WTC11 (cell line): Measurements from ENCODE around the gene ADCYAP1. TPM values are rescaled to one million over a fixed set of nuclear protein-coding genes. Genes with fewer than 3 reads are reported as not detected.

Experiments used
- ATAC-seq: fragments of 200-7000 bp; cut with Tn5 transposase; 2 replicates; pipeline ENCODE4 v1.10.0; 2021; ENCODE audit warnings: mild to moderate bottlenecking, moderate library complexity
- CTCF ChIA-PET: fragments of 300-600 bp; sonication (Branson Sonifier 250); formaldehyde crosslinking; loops from one replicate; lab custom pipeline; 2021; ENCODE audit warnings: antibody characterized with exemption; lab: Charles Lee
- POLR2A ChIA-PET: fragments of 350-600 bp; sonication (Branson Sonifier 250); formaldehyde crosslinking; loops from one replicate; lab custom pipeline; 2021; ENCODE audit warnings: antibody characterized with exemption; lab: Charles Lee
- DNase-seq: peaks from one replicate; pipeline ENCODE4 v3.0.0; 2021; ENCODE audit warnings: low spot score
- H3K27ac Mint-ChIP-seq: 2 replicates; pipeline ENCODE4 v1.8.0; 2021; ENCODE audit warnings: mixed read lengths
- H3K27me3 Mint-ChIP-seq: 2 replicates; pipeline ENCODE4 v1.8.0; 2021; ENCODE audit warnings: low read depth, mild to moderate bottlenecking, moderate library complexity, mixed read lengths
- H3K36me3 Mint-ChIP-seq: 2 replicates; pipeline ENCODE4 v1.8.0; 2021; ENCODE audit warnings: mixed read lengths
- H3K4me1 Mint-ChIP-seq: 2 replicates; pipeline ENCODE4 v1.8.0; 2022; ENCODE audit warnings: mixed read lengths
- H3K4me3 Mint-ChIP-seq: 2 replicates; pipeline ENCODE4 v1.8.0; 2021; ENCODE audit warnings: mild to moderate bottlenecking, moderate library complexity, mixed read lengths
- H3K9me3 Mint-ChIP-seq: 2 replicates; pipeline ENCODE4 v1.8.0; 2021; ENCODE audit warnings: mixed read lengths
- GTF2I ChIP-seq: fragments of 250-450 bp; sonication (Bioruptor Pico); conservative IDR thresholded peaks from 2 replicates; pipeline ENCODE4 v1.4.0; 2021; ENCODE audit warnings: mild to moderate bottlenecking
- JAZF1 ChIP-seq: fragments of 250-450 bp; sonication (Bioruptor Pico); IDR thresholded peaks from 2 replicates; pipeline ENCODE4 v1.9.0; 2021; ENCODE audit warnings: moderate library complexity, mild to moderate bottlenecking, inconsistent platforms
- JUN ChIP-seq: sonication (generic); formaldehyde crosslinking; IDR thresholded peaks from 2 replicates; pipeline ENCODE4 v1.8.0; 2023; ENCODE audit warnings: mild to moderate bottlenecking, missing genetic modification reagents
- ZNF138 ChIP-seq: sonication (generic); formaldehyde crosslinking; conservative IDR thresholded peaks from 2 replicates; pipeline ENCODE4 v1.8.1; 2022; ENCODE audit warnings: mild to moderate bottlenecking, moderate library complexity, missing genetic modification reagents
- ZNF416 ChIP-seq: fragments of 250-450 bp; sonication (Bioruptor Pico); IDR thresholded peaks from 2 replicates; pipeline ENCODE4 v1.9.0; 2021; ENCODE audit warnings: mild to moderate bottlenecking, inconsistent platforms
- total RNA-seq: library from RNA; stranded (reverse); gene quantifications from 3 replicates; pipeline ENCODE4 v1.2.3, GENCODE V29; 2021
- TF ChIP-seq, protein P1 (sequence below): sonication (generic); formaldehyde crosslinking; IDR thresholded peaks from 2 replicates; pipeline ENCODE4 v1.8.1; 2022; ENCODE audit warnings: low read depth, missing genetic modification reagents, borderline replicate concordance
- TF ChIP-seq, protein P2 (sequence below): sonication (generic); formaldehyde crosslinking; IDR thresholded peaks from 2 replicates; pipeline ENCODE4 v1.8.1; 2022; ENCODE audit warnings: missing genetic modification reagents, borderline replicate concordance
- TF ChIP-seq, protein P3 (sequence below): fragments of 200-600 bp; IDR thresholded peaks from 2 replicates; pipeline ENCODE4 v1.8.0; 2022; ENCODE audit warnings: antibody characterized with exemption
- TF ChIP-seq, protein P4 (sequence below): sonication (generic); formaldehyde crosslinking; IDR thresholded peaks from 2 replicates; pipeline ENCODE4 v1.8.1; 2022; ENCODE audit warnings: mild to moderate bottlenecking, moderate library complexity, missing genetic modification reagents
- TF ChIP-seq, protein P5 (sequence below): sonication (generic); formaldehyde crosslinking; IDR thresholded peaks from 2 replicates; pipeline ENCODE4 v1.8.1; 2023; ENCODE audit warnings: mild to moderate bottlenecking, moderate library complexity, missing genetic modification reagents
- TF ChIP-seq, protein P6 (sequence below): sonication (generic); formaldehyde crosslinking; IDR thresholded peaks from 2 replicates; pipeline ENCODE4 v1.8.1; 2023; ENCODE audit warnings: mild to moderate bottlenecking, missing genetic modification reagents, moderate library complexity

ADCYAP1 gene
- total RNA-seq, 1 experiment from 2014 or later, result not detected

DNA sequence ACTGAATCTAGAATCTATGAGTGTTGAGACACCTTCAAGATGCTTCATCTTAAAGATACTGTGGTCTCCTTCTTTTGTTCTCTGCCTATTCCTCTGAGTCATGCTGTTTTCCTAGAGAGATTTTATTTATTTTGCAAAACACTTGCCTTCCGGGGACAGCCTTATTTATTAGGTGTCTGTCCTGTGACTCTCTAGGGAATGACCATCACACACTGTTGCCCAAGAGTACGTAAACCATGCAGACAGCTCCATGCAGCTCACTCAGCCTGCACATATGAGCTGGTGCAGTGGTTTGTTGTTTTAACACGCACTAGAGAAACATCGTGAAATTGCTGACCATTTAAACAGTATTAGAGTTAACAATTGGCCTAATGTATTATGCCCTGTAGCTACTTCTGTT is 12.4 kb upstream of the ADCYAP1 start (continued):
- TF ChIP-seq, protein P1, sequence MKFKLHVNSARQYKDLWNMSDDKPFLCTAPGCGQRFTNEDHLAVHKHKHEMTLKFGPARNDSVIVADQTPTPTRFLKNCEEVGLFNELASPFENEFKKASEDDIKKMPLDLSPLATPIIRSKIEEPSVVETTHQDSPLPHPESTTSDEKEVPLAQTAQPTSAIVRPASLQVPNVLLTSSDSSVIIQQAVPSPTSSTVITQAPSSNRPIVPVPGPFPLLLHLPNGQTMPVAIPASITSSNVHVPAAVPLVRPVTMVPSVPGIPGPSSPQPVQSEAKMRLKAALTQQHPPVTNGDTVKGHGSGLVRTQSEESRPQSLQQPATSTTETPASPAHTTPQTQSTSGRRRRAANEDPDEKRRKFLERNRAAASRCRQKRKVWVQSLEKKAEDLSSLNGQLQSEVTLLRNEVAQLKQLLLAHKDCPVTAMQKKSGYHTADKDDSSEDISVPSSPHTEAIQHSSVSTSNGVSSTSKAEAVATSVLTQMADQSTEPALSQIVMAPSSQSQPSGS, result no peak
- TF ChIP-seq JUN (CRISPR knock-in tag), result no peak
- TF ChIP-seq, protein P2, sequence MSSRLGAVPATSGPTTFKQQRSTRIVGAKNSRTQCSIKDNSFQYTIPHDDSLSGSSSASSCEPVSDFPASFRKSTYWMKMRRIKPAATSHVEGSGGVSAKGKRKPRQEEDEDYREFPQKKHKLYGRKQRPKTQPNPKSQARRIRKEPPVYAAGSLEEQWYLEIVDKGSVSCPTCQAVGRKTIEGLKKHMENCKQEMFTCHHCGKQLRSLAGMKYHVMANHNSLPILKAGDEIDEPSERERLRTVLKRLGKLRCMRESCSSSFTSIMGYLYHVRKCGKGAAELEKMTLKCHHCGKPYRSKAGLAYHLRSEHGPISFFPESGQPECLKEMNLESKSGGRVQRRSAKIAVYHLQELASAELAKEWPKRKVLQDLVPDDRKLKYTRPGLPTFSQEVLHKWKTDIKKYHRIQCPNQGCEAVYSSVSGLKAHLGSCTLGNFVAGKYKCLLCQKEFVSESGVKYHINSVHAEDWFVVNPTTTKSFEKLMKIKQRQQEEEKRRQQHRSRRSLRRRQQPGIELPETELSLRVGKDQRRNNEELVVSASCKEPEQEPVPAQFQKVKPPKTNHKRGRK, result no peak

DNA sequence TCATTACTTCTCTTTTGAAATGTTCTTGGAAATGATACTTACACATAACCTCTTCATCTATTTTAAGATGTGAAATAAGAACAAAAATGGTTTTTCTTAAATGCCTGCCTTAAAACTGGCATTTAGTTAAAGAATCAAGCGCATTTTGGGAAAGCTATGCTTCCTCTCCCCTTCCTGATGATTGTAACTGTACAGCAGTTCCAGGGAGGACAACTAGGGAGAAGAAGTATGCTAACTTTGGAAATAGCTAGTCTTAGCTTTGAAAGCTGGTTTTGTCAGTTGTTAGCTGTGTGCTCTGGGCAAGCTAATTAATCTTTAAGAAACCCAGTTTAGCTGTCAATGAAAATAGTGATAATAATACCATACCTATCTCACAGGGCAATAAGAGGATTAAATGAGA is 8.4 kb upstream of the ADCYAP1 start:
- DNase-seq (no peak), ATAC-seq (no peak)
- H3K4me1 Mint-ChIP-seq, result peaks cover 8% of the 10 kb centered on the region
- no peaks in the 10 kb centered on the region for H3K9me3 Mint-ChIP-seq
- H3K36me3 Mint-ChIP-seq, result no peaks in the 10 kb centered on the region
- peaks cover 17% of the 10 kb centered on the region for H3K27me3 Mint-ChIP-seq
- no peak overlapping the region for H3K27ac Mint-ChIP-seq
- POLR2A ChIA-PET, result interaction anchor here (0.5 to 0.6 kb wide), 2 partner anchors 29 to 223 kb away, joined by 4 to 7 read pairs; no protein-coding TSS in a partner anchor
- H3K4me3 Mint-ChIP-seq, result no peak overlapping the region
- no peak for TF ChIP-seq ZNF138 (CRISPR knock-in tag)
- TF ChIP-seq, protein P3, sequence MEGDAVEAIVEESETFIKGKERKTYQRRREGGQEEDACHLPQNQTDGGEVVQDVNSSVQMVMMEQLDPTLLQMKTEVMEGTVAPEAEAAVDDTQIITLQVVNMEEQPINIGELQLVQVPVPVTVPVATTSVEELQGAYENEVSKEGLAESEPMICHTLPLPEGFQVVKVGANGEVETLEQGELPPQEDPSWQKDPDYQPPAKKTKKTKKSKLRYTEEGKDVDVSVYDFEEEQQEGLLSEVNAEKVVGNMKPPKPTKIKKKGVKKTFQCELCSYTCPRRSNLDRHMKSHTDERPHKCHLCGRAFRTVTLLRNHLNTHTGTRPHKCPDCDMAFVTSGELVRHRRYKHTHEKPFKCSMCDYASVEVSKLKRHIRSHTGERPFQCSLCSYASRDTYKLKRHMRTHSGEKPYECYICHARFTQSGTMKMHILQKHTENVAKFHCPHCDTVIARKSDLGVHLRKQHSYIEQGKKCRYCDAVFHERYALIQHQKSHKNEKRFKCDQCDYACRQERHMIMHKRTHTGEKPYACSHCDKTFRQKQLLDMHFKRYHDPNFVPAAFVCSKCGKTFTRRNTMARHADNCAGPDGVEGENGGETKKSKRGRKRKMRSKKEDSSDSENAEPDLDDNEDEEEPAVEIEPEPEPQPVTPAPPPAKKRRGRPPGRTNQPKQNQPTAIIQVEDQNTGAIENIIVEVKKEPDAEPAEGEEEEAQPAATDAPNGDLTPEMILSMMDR, result no peak
- TF ChIP-seq, all 79 proteins: peak for 0
- CTCF ChIA-PET, result interaction anchor here (1.4 kb wide), 1 partner anchor 65 kb away, joined by 6 read pairs; no protein-coding TSS in a partner anchor

DNA sequence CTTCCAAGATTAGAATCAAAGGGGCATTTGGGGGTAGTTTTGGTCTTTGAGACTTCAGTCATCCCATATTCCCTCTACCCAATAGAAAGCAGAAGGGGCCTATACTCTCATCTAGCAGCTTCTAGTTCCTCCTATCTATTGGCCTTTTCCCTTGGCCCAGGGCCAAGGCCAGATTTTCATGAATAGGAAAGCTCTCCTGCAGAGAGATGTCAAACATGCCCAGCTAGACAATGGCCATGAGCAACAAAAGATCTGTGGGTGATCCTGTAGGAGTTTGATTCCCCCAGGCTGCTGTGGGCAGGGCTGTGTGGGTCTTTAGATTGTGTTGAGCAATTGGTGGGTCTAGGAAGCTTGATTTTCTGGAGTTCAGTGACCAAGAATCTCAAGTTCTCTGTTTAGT is 2.9 kb upstream of the ADCYAP1 start:
- no peaks in the 10 kb centered on the region; the same call in 1 of the 2 replicates for H3K36me3 Mint-ChIP-seq
- H3K4me1 Mint-ChIP-seq, result peaks cover 46% of the 10 kb centered on the region
- POLR2A ChIA-PET, result no interaction called here
- CTCF ChIA-PET, result interaction anchor here (0.7 to 4.7 kb wide), 9 partner anchors 39 to 762 kb away, joined by 3 to 26 read pairs (median 3); partner anchors contain the start of gene ENOSF1
- no peak overlapping the region for H3K4me3 Mint-ChIP-seq
- H3K27ac Mint-ChIP-seq, result no peak overlapping the region
- TF ChIP-seq, protein P4, sequence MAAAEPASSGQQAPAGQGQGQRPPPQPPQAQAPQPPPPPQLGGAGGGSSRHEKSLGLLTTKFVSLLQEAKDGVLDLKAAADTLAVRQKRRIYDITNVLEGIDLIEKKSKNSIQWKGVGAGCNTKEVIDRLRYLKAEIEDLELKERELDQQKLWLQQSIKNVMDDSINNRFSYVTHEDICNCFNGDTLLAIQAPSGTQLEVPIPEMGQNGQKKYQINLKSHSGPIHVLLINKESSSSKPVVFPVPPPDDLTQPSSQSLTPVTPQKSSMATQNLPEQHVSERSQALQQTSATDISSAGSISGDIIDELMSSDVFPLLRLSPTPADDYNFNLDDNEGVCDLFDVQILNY (CRISPR knock-in tag), result no peak
- TF ChIP-seq JAZF1 (CRISPR knock-in tag), result no peak
- TF ChIP-seq, all 79 proteins: peak for 0
- ATAC-seq (peak; percentile 20), DNase-seq (no peak)
- no peaks in the 10 kb centered on the region for H3K9me3 Mint-ChIP-seq
- H3K27me3 Mint-ChIP-seq, result peaks cover 69% of the 10 kb centered on the region

DNA sequence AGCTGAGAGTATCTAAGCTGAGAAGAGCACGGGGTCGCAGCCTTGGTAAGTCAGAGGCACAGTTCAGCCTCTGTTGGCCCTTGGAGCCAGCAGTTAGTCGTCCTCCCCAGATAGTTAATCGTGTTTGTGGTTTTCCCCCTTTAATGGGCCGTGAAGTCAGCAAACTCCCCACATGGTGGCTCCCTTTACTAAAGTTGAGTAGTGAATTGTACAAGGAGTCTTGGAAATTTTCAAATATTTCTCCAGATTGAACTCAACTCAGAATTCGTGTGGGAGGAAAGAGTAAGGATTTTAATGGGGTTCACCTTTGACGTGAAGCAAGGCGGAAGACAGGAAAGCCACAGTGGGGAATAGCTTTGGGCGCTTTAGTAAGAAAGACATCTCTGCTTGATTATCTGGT is 2.4 kb upstream of the ADCYAP1 start:
- no peak overlapping the region for H3K27ac Mint-ChIP-seq
- ATAC-seq, result no peak
- no peaks in the 10 kb centered on the region; the same call in 1 of the 2 replicates for H3K36me3 Mint-ChIP-seq
- H3K4me3 Mint-ChIP-seq, result no peak overlapping the region
- peaks cover 47% of the 10 kb centered on the region for H3K4me1 Mint-ChIP-seq
- TF ChIP-seq, protein P5, sequence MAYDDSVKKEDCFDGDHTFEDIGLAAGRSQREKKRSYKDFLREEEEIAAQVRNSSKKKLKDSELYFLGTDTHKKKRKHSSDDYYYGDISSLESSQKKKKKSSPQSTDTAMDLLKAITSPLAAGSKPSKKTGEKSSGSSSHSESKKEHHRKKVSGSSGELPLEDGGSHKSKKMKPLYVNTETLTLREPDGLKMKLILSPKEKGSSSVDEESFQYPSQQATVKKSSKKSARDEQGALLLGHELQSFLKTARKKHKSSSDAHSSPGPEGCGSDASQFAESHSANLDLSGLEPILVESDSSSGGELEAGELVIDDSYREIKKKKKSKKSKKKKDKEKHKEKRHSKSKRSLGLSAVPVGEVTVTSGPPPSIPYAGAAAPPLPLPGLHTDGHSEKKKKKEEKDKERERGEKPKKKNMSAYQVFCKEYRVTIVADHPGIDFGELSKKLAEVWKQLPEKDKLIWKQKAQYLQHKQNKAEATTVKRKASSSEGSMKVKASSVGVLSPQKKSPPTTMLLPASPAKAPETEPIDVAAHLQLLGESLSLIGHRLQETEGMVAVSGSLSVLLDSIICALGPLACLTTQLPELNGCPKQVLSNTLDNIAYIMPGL, result no peak
- TF ChIP-seq, protein P6, sequence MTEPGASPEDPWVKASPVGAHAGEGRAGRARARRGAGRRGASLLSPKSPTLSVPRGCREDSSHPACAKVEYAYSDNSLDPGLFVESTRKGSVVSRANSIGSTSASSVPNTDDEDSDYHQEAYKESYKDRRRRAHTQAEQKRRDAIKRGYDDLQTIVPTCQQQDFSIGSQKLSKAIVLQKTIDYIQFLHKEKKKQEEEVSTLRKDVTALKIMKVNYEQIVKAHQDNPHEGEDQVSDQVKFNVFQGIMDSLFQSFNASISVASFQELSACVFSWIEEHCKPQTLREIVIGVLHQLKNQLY, result no peak
- TF ChIP-seq, protein P1, result no peak
- TF ChIP-seq, protein P2, result no peak
- TF ChIP-seq GTF2I (CRISPR knock-in tag), result no peak
- TF ChIP-seq JAZF1 (CRISPR knock-in tag), result no peak
- TF ChIP-seq, protein P4 (CRISPR knock-in tag), result no peak
- no peak for TF ChIP-seq ZNF416 (CRISPR knock-in tag)
- H3K9me3 Mint-ChIP-seq, result no peaks in the 10 kb centered on the region
- ChIA-PET POLR2A (no interaction called here), CTCF (interaction anchor here (0.7 to 4.7 kb wide), 8 partner anchors 60 to 762 kb away, joined by 3 to 26 read pairs (median 3); partner anchors contain the start of gene ENOSF1)
- H3K27me3 Mint-ChIP-seq, result peaks cover 74% of the 10 kb centered on the region
- no peak for DNase-seq
